HG03439 (cell line): ENCODE data around the gene SLCO3A1.

Experiments used
- ATAC-seq: cut with Tn5 transposase; IDR thresholded peaks from one replicate; pipeline ENCODE4 v1.9.1; 2021; ENCODE audit warnings: mild to moderate bottlenecking, moderate library complexity; ENCODE audit not compliant: unreplicated experiment

SLCO3A1 gene

GRCh38 chr15:92023965-92024364 is 170.5 kb downstream of the SLCO3A1 start:
- ATAC-seq = no peak

GRCh38 chr15:92025706-92026270 is 172.3 kb downstream of the SLCO3A1 start:
- no peak for ATAC-seq

GRCh38 chr15:92028389-92028724 is 174.8 kb downstream of the SLCO3A1 start:
- ATAC-seq = no peak

GRCh38 chr15:92029767-92030166 is 176.3 kb downstream of the SLCO3A1 start:
- no peak for ATAC-seq

GRCh38 chr15:92033314-92033713 is 179.8 kb downstream of the SLCO3A1 start:
- no peak for ATAC-seq

GRCh38 chr15:92033723-92034122 is 180.2 kb downstream of the SLCO3A1 start:
- no peak for ATAC-seq

- no peak for ATAC-seq
Observed at GRCh38 chr15:92034227-92034626, 180.7 kb downstream of the SLCO3A1 start.

- ATAC-seq = no peak
Observed at GRCh38 chr15:92035551-92035950, 182.0 kb downstream of the SLCO3A1 start.

GRCh38 chr15:92035961-92036360 is 182.5 kb downstream of the SLCO3A1 start:
- no peak for ATAC-seq

- ATAC-seq = no peak
Observed at GRCh38 chr15:92037491-92037890, 184.0 kb downstream of the SLCO3A1 start.

GRCh38 chr15:92040350-92040749 is 186.8 kb downstream of the SLCO3A1 start:
- no peak for ATAC-seq

GRCh38 chr15:92041371-92041770 is 187.9 kb downstream of the SLCO3A1 start:
- ATAC-seq = no peak

GRCh38 chr15:92043283-92043682 is 189.8 kb downstream of the SLCO3A1 start:
- no peak for ATAC-seq

- no peak for ATAC-seq
Observed at GRCh38 chr15:92044203-92044909, 190.8 kb downstream of the SLCO3A1 start.

GRCh38 chr15:92047900-92048299 is 194.4 kb downstream of the SLCO3A1 start:
- ATAC-seq = no peak

- ATAC-seq = no peak
Observed at GRCh38 chr15:92048739-92049138, 195.2 kb downstream of the SLCO3A1 start.

GRCh38 chr15:92049290-92049989 is 195.9 kb downstream of the SLCO3A1 start:
- ATAC-seq = no peak

- ATAC-seq = no peak
Observed at GRCh38 chr15:92050220-92050898, 196.9 kb downstream of the SLCO3A1 start.

- ATAC-seq = no peak
Observed at GRCh38 chr15:92051716-92052115, 198.2 kb downstream of the SLCO3A1 start.

- ATAC-seq = no peak
Observed at GRCh38 chr15:92053753-92054316, 200.3 kb downstream of the SLCO3A1 start.

GRCh38 chr15:92056875-92057274 is 203.4 kb downstream of the SLCO3A1 start:
- ATAC-seq = no peak
